GM12801 (cell line): Measurements from ENCODE around the gene KCNH4.
A peak's percentile ranks its signal among the peaks of the same experiment; 100 is the strongest.

ENCODE experiments used
- CTCF ChIP-seq: IDR thresholded peaks from one replicate; pipeline ENCODE4 v1.5.1; 2011; ENCODE audit warnings: control low read depth; ENCODE audit not compliant: insufficient read length; ENCODE audit errors: extremely low read depth

Gene KCNH4

GRCh38 chr17:42180922-42181850 lies at the start of gene KCNH4:
Gene KCNH4, minus strand, starts transcription at chr17:42181142. Its CDS starts 197 bp downstream, at chr17:42180945.
- TF ChIP-seq CTCF = peak; percentile 62

GRCh38 chr17:42230225-42230624 lies 49.3 kb upstream of the KCNH4 start:
- no peak for TF ChIP-seq CTCF

- TF ChIP-seq CTCF = no peak
Observed at GRCh38 chr17:42227849-42228700, 47.1 kb upstream of the KCNH4 start.

GRCh38 chr17:42225646-42226045 lies 44.7 kb upstream of the KCNH4 start:
- no peak for TF ChIP-seq CTCF

GRCh38 chr17:42224651-42225050 lies 43.7 kb upstream of the KCNH4 start:
- TF ChIP-seq CTCF = no peak

GRCh38 chr17:42221886-42222745 lies 41.2 kb upstream of the KCNH4 start:
- no peak for TF ChIP-seq CTCF

- TF ChIP-seq CTCF = no peak
Observed at GRCh38 chr17:42214156-42214555, 33.2 kb upstream of the KCNH4 start.
